OCI-LY3 (cell line): Measurements from ENCODE around the gene SPECC1L.

ENCODE experiments used
- H2AFZ ChIP-seq: fragments of 200-600, 300-600 bp; shearing (Covaris generic); 2 replicates; pipeline ENCODE4 v1.6.0; 2014; ENCODE audit warnings: antibody characterized with exemption, low read depth, low read length
- H3K27ac ChIP-seq: fragments of 200-600, 300-600 bp; sonication (generic); 2 replicates; pipeline ENCODE4 v1.5.1; 2014; ENCODE audit warnings: mild to moderate bottlenecking, low read length, moderate library complexity, mixed read lengths
- H3K27me3 ChIP-seq: fragments of 200-600, 300-600 bp; sonication (generic); 2 replicates; pipeline ENCODE4 v1.6.1; 2014; ENCODE audit warnings: low read depth, low read length, mixed read lengths
- H3K36me3 ChIP-seq: fragments of 200-600, 300-600 bp; sonication (generic); replicated peaks from 2 replicates; pipeline ENCODE3; 2014; ENCODE audit warnings: low read depth, low read length, mixed read lengths
- H3K4me1 ChIP-seq: fragments of 300-600, 200-600 bp; sonication (generic); 2 replicates; pipeline ENCODE4 v1.6.1; 2014; ENCODE audit warnings: low read length, mixed read lengths
- H3K4me2 ChIP-seq: fragments of 200-600, 300-600 bp; sonication (generic); 2 replicates; pipeline ENCODE4 v1.6.1; 2014; ENCODE audit warnings: low read length, mixed read lengths
- H3K4me3 ChIP-seq: fragments of 300-600, 200-600 bp; sonication (generic); 2 replicates; pipeline ENCODE4 v1.5.1; 2014; ENCODE audit warnings: antibody characterized with exemption, mild to moderate bottlenecking, low read length, moderate library complexity
- H3K79me2 ChIP-seq: fragments of 300-600, 200-600 bp; shearing (Covaris generic); 2 replicates; pipeline ENCODE4 v1.6.1; 2014; ENCODE audit warnings: mild to moderate bottlenecking, low read length, mixed read lengths
- H3K9ac ChIP-seq: fragments of 300-600, 200-600 bp; shearing (Covaris generic); 2 replicates; pipeline ENCODE4 v1.6.0; 2014; ENCODE audit warnings: mild to moderate bottlenecking, low read length, moderate library complexity
- H3K9me3 ChIP-seq: fragments of 200-600, 300-600 bp; shearing (Covaris generic); 2 replicates; pipeline ENCODE4 v1.6.1; 2014; ENCODE audit warnings: low read length, mixed read lengths; ENCODE audit not compliant: insufficient read depth
- H4K20me1 ChIP-seq: fragments of 200-600, 300-600 bp; sonication (generic); 2 replicates; pipeline ENCODE4 v1.6.1; 2016; ENCODE audit warnings: low read length, mixed read lengths; ENCODE audit not compliant: insufficient read depth
- EZH2phosphoT487 ChIP-seq: fragments of 200-600 bp; shearing (Covaris generic); IDR thresholded peaks from 2 replicates; pipeline ENCODE4 v1.6.1; 2018; ENCODE audit warnings: antibody characterized with exemption, mixed run types, low read depth
- TF ChIP-seq, protein P1 (sequence below): fragments of 200-600, 300-600 bp; sonication (generic); IDR thresholded peaks from 2 replicates; pipeline ENCODE4 v1.5.1; 2014; ENCODE audit warnings: antibody characterized with exemption, low read length, low read depth

The SPECC1L gene

DNA sequence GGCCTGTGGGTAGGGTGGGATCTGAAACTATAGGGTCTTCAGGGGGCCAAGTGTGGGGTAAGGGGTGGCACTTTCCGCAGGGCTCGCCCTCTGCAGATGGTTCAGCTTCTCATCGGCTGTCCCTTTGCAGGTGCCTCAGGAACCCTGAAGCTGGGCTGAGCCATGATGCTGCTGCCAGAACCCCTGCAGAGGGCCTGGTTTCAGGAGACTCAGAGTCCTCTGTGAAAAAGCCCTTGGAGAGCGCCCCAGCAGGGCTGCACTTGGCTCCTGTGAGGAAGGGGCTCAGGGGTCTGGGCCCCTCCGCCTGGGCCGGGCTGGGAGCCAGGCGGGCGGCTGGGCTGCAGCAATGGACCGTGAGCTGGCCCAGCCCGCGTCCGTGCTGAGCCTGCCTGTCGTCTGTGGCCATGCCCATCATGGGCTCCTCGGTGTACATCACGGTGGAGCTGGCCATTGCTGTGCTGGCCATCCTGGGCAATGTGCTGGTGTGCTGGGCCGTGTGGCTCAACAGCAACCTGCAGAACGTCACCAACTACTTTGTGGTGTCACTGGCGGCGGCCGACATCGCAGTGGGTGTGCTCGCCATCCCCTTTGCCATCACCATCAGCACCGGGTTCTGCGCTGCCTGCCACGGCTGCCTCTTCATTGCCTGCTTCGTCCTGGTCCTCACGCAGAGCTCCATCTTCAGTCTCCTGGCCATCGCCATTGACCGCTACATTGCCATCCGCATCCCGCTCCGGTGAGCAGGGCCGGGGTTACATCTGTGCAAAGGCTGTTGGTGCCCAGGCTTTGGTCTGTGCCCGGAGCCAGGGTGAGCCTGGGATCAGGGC is 162.6 kb downstream of the SPECC1L start:
- Histone ChIP-seq H3K4me3 (peak overlapping the region; percentile 44), H3K79me2 (peaks cover 13% of the 10 kb centered on the region; the same call in 1 of the 2 replicates), H3K9ac (peak overlapping the region; percentile 52; the same call in 1 of the 2 replicates), H4K20me1 (no peaks in the 10 kb centered on the region), H2AFZ (no peak overlapping the region), H3K4me1 (peaks cover 91% of the 10 kb centered on the region), H3K4me2 (peak overlapping the region; percentile 92), H3K9me3 (no peaks in the 10 kb centered on the region), H3K36me3 (peaks cover 2% of the 10 kb centered on the region), H3K27me3 (no peaks in the 10 kb centered on the region), H3K27ac (peak overlapping the region; percentile 93)
- TF ChIP-seq, protein P1, sequence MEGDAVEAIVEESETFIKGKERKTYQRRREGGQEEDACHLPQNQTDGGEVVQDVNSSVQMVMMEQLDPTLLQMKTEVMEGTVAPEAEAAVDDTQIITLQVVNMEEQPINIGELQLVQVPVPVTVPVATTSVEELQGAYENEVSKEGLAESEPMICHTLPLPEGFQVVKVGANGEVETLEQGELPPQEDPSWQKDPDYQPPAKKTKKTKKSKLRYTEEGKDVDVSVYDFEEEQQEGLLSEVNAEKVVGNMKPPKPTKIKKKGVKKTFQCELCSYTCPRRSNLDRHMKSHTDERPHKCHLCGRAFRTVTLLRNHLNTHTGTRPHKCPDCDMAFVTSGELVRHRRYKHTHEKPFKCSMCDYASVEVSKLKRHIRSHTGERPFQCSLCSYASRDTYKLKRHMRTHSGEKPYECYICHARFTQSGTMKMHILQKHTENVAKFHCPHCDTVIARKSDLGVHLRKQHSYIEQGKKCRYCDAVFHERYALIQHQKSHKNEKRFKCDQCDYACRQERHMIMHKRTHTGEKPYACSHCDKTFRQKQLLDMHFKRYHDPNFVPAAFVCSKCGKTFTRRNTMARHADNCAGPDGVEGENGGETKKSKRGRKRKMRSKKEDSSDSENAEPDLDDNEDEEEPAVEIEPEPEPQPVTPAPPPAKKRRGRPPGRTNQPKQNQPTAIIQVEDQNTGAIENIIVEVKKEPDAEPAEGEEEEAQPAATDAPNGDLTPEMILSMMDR, result no peak
- no peak for TF ChIP-seq EZH2phosphoT487

DNA sequence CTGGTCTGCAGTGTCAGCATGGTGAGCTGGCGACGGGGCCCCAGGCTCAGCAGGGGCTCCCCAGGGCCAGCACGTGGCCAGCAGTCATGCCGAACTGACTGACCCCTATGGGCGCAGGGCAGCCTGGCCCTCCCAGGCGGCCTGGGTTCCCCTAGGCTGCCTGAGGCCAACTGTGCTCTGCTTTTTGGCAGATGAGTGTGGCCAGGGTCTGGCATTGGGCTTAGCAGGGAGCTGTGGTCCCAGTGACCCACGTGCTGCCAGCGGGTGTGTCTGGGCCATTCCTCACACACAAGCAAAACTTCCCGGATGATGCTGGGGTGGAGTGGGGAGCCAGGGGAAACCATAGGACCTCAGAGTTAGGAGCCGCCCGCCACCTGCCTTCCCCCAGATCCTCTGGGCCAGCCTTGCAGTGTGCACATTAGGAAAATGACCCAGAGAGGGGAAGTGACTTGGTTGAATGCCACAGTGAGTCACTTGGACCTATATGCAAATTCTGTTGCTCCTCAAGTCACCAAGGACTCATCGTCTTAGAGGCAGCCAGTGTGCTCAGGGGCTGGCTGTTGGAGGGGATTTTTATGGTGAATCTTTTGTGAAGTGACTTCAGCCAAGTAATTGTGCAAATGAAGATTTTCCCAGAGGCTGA is 163.3 kb downstream of the SPECC1L start:
- peak overlapping the region; percentile 68 for H3K4me3 ChIP-seq
- no peaks in the 10 kb centered on the region for H4K20me1 ChIP-seq
- H3K9me3 ChIP-seq, result no peaks in the 10 kb centered on the region
- H2AFZ ChIP-seq, result no peak overlapping the region
- H3K4me1 ChIP-seq, result peaks cover 85% of the 10 kb centered on the region
- no peak for TF ChIP-seq EZH2phosphoT487
- TF ChIP-seq, protein P1, result no peak
- no peaks in the 10 kb centered on the region for H3K27me3 ChIP-seq
- H3K4me2 ChIP-seq, result peak overlapping the region; percentile 92
- peaks cover 8% of the 10 kb centered on the region; the same call in 1 of the 2 replicates for H3K79me2 ChIP-seq
- peaks cover 2% of the 10 kb centered on the region for H3K36me3 ChIP-seq
- peak overlapping the region; percentile 93 for H3K27ac ChIP-seq
- H3K9ac ChIP-seq, result peak overlapping the region; percentile 56

DNA sequence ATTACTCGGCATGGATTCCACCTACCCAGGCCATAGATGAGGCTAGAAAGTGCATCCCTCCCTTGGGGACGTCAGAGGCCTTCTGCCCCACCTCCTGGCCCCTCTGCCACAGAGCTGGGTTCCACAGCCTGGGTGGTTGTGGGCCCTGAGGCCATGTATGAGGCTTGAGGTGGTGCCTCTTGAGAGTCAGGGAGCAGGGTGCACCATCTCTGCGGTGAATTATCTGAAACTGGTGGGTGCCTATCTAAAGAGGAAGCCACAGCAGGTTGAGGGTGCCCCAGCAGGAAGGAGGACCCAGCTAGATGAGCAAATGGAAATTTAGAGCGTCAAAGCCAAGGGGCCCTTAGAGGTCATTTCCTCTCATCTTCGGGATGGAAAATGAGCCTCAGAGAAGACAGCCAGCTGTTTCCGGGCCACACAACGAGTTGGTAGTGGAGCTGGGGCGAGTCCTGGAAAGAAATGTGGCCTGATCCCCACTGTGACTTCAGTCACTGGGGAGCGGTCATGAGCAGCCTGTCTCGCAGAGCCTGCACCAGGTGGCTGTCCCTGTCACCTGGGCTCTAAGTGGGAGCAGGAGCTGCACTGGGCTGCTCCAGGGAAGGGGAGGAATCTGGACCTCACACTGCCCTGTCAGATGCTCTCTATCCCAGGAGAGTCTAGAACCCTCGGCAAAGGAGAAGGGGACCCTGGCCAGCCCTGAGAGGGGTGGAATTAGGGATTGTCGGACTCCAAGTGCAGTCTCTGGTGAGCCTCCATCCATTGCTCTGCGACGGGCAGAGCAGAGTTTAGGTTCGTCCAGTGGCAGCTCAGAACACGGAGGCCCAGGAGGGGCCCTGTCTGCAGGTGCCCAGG is 164.1 kb downstream of the SPECC1L start:
- H3K4me3 ChIP-seq, result peak overlapping the region; percentile 68
- H3K27ac ChIP-seq, result peak overlapping the region; percentile 93
- no peaks in the 10 kb centered on the region for H3K27me3 ChIP-seq
- H3K4me1 ChIP-seq, result peaks cover 77% of the 10 kb centered on the region
- 0 out of 2 replicates have a peak, but pooled peaks cover 2% of the 10 kb centered on the region for H4K20me1 ChIP-seq
- no peak overlapping the region for H2AFZ ChIP-seq
- peak overlapping the region; percentile 56 for H3K9ac ChIP-seq
- no peaks in the 10 kb centered on the region for H3K9me3 ChIP-seq
- H3K79me2 ChIP-seq, result peaks cover 8% of the 10 kb centered on the region; the same call in 1 of the 2 replicates
- H3K36me3 ChIP-seq, result peaks cover 2% of the 10 kb centered on the region
- peak overlapping the region; percentile 92 for H3K4me2 ChIP-seq
- TF ChIP-seq, protein P1, result no peak
- TF ChIP-seq EZH2phosphoT487, result no peak

DNA sequence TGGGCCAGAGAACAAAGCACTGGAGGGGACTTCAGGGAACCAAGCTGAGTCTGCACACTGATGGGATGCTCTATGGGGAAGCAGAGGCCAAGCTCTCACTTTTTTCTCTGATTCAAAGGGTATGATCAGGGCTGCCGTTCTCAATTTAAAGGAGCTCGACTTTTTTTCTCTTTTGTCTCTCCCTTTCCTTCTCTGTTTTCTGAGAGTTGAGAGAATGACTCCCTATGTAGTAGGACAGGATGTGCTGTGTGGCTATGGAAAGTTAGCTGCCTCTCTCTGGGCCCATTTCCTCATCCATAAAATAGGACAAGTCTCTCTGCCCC is 164.7 kb downstream of the SPECC1L start:
- Histone ChIP-seq H3K36me3 (peaks cover 2% of the 10 kb centered on the region), H3K27me3 (no peaks in the 10 kb centered on the region), H2AFZ (no peak overlapping the region), H3K4me1 (peaks cover 73% of the 10 kb centered on the region), H3K79me2 (peaks cover 8% of the 10 kb centered on the region; the same call in 1 of the 2 replicates), H3K9ac (peak overlapping the region; percentile 56), H3K4me3 (peak overlapping the region; percentile 68), H3K4me2 (peak overlapping the region; percentile 92), H3K9me3 (no peaks in the 10 kb centered on the region), H4K20me1 (0 out of 2 replicates have a peak, but pooled peaks cover 6% of the 10 kb centered on the region), H3K27ac (peak overlapping the region; percentile 93)
- TF ChIP-seq, protein P1, result no peak
- no peak for TF ChIP-seq EZH2phosphoT487
